ENCODE results near the gene TPP1. TPM values are rescaled to one million over a fixed set of nuclear protein-coding genes. Genes with fewer than 3 reads are reported as not detected.

The TPP1 gene
- total RNA-seq, 3 donors from 2014 or later = 27.2 to 71.4 (median 38.2) TPM

- DNase-seq (ENCODE audit: low spot score in 2 of 2) = no peak
- H3K9me3 ChIP-seq = no peaks in the 10 kb centered on the region
- H3K27me3 ChIP-seq = no peaks in the 10 kb centered on the region
- intact Hi-C loops (cut with DNase I; ENCODE audit: low total_unique reads) = no loop called here
- peak overlapping the region; percentile 93 to 99 for H3K27ac ChIP-seq
- no peak for TF ChIP-seq POLR2AphosphoS5 (IDR thresholded peaks at IDR 0.05)
- no peak for TF ChIP-seq POLR2A (IDR thresholded peaks at IDR 0.05)
- no peak for TF ChIP-seq CTCF (IDR thresholded peaks at IDR 0.05)
- peaks cover 13% of the 10 kb centered on the region for H3K36me3 ChIP-seq
- peaks cover 0 to 18% of the 10 kb centered on the region in 2 donors for H3K4me1 ChIP-seq
- peak overlapping the region in 1 of 3 donors; percentile 83 for H3K4me3 ChIP-seq
These were observed 8.6 kb downstream of the TPP1 start for GRCh38 chr11:6610591-6610990.

DNA sequence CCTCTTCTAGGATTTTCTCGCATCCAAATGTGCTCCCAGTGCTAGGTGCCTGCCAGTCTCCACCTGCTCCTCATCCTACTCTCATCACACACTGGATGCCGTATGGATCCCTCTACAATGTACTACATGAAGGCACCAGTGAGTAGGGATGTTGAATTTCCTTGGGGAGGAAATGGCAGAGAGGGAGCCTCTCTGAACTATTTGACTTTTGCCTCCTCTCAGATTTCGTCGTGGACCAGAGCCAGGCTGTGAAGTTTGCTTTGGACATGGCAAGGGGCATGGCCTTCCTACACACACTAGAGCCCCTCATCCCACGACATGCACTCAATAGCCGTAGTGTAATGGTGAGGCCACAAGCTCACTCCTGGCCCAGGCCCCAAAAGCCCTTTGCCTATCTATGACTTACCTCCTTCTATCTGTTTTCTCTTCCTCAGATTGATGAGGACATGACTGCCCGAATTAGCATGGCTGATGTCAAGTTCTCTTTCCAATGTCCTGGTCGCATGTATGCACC, 9.7 kb downstream of the TPP1 start:
- TF ChIP-seq CTCF (IDR thresholded peaks at IDR 0.05) (no peak), POLR2A (IDR thresholded peaks at IDR 0.05) (no peak), POLR2AphosphoS5 (IDR thresholded peaks at IDR 0.05) (no peak)
- DNase-seq (ENCODE audit: low spot score in 2 of 2) = peak in 1 of 2 donors; percentile 16
- Histone ChIP-seq H3K4me3 (no peak overlapping the region), H3K9me3 (no peaks in the 10 kb centered on the region), H3K36me3 (peaks cover 13% of the 10 kb centered on the region), H3K27me3 (no peaks in the 10 kb centered on the region), H3K27ac (peak overlapping the region; percentile 92 to 96), H3K4me1 (peaks cover 0 to 24% of the 10 kb centered on the region in 2 donors)
- intact Hi-C loops (cut with DNase I; ENCODE audit: low total_unique reads) = loop anchor here (5.0 kb wide), 1 partner anchor 1563 kb away; no protein-coding TSS in a partner anchor

- Histone ChIP-seq H3K4me3 (no peak overlapping the region), H3K4me1 (peaks cover 0 to 24% of the 10 kb centered on the region in 2 donors), H3K36me3 (peaks cover 13% of the 10 kb centered on the region), H3K27ac (peak overlapping the region; percentile 92 to 96), H3K27me3 (no peaks in the 10 kb centered on the region), H3K9me3 (no peaks in the 10 kb centered on the region)
- no peak for TF ChIP-seq CTCF (IDR thresholded peaks at IDR 0.05)
- TF ChIP-seq POLR2A (IDR thresholded peaks at IDR 0.05) = no peak
- TF ChIP-seq POLR2AphosphoS5 (IDR thresholded peaks at IDR 0.05) = no peak
- intact Hi-C loops (cut with DNase I; ENCODE audit: low total_unique reads) = loop anchor here (5.0 kb wide), 1 partner anchor 1563 kb away; no protein-coding TSS in a partner anchor
- peak in 1 of 2 donors; percentile 19 for DNase-seq (ENCODE audit: low spot score in 2 of 2)
These were observed 10.3 kb downstream of the TPP1 start for GRCh38 chr11:6608726-6609501.

DNA sequence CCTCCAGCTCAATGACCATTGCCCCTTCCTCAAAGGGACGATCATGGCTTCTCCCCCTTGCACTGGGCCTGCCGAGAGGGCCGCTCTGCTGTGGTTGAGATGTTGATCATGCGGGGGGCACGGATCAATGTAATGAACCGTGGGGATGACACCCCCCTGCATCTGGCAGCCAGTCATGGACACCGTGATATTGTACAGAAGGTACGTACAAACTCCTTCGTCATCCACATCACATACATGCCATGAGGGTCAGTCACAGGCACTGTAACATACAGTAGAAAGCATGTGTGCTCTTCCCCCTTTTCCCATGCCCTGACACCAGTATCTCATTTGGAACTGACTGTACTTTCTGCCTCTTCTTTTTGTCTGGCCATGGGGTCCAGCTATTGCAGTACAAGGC, 11.2 kb downstream of the TPP1 start:
- Histone ChIP-seq H3K4me3 (no peak overlapping the region), H3K27ac (peak overlapping the region; percentile 92 to 96), H3K4me1 (peaks cover 0 to 24% of the 10 kb centered on the region in 2 donors), H3K27me3 (no peaks in the 10 kb centered on the region), H3K36me3 (peaks cover 13% of the 10 kb centered on the region), H3K9me3 (no peaks in the 10 kb centered on the region)
- no peak for TF ChIP-seq POLR2AphosphoS5 (IDR thresholded peaks at IDR 0.05)
- no peak for TF ChIP-seq POLR2A (IDR thresholded peaks at IDR 0.05)
- no peak for TF ChIP-seq CTCF (IDR thresholded peaks at IDR 0.05)
- intact Hi-C loops (cut with DNase I; ENCODE audit: low total_unique reads) = loop anchor here (5.0 kb wide), 1 partner anchor 1564 kb away; no protein-coding TSS in a partner anchor
- DNase-seq (ENCODE audit: low spot score in 2 of 2) = peak in 1 of 2 donors; percentile 15

All from breast epithelium (tissue), 4 donors.